CD4-positive, alpha-beta T cell treated with Interleukin-4 for 1 hour (primary cell): ENCODE results near the gene CACNA1B.

Source experiments
- DNase-seq, 2 donors: peaks; one replicate each; pipeline ENCODE4 v3.0.0-alpha.2; 2020 to 2022

Gene CACNA1B

DNA sequence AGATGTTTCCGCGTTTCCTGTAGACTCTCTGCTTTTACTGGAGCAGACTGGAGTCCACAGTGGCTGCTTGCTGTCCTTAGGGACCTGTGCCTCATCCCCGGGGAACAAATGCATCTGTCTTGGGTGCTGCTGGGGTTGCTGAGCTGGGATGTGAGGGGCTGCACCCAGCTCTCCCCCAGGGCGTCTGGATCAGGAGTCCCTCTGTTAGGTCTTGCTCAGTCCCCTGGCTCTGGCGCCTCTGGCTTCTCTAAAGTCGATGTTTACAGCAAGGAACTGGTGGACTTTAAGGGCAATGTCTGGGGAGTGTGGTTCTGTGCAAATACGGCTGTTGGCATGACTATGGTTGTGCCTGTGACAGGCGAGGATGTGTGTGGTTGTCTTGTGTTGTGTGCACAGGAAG is 91.4 kb downstream of the CACNA1B start:
- DNase-seq = no peak

DNA sequence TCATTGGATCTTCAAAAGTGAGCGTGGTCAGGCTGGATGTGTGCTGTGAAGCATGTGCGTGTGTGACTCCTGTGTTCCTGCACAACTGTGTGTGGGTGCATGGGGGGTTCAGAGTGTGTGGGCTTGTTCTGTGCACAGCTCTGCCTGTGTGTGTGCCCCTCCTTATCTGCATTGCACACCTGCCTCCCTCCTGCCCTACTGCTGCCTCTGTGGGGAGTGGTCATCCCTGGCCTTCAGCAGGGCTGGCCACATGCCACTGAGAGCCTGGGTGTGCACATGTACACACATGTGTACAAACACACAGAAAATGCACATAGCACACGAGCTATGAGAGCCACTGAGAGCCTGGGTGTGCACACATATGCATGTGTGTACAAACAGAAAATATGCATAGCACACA is 92.1 kb downstream of the CACNA1B start:
- DNase-seq = no peak

DNA sequence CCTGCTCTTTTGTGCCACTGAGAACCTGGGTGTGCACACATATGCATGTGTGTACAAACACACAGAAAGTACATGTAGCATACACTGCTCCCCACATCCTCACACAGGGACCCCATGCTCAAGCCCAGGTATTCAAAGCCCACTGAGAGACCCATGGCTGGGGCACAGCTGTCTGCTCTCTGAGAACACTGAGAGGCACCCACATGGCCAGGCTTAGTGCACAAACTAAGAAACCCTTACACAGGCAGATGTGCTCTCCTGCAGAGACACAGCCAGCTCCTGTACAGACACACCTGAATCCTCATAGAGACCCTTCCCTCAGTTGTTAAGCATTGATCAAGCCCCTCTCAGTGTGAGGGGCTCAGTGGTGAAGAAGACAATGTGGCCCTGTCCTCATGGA is 92.5 kb downstream of the CACNA1B start:
- DNase-seq = no peak

DNA sequence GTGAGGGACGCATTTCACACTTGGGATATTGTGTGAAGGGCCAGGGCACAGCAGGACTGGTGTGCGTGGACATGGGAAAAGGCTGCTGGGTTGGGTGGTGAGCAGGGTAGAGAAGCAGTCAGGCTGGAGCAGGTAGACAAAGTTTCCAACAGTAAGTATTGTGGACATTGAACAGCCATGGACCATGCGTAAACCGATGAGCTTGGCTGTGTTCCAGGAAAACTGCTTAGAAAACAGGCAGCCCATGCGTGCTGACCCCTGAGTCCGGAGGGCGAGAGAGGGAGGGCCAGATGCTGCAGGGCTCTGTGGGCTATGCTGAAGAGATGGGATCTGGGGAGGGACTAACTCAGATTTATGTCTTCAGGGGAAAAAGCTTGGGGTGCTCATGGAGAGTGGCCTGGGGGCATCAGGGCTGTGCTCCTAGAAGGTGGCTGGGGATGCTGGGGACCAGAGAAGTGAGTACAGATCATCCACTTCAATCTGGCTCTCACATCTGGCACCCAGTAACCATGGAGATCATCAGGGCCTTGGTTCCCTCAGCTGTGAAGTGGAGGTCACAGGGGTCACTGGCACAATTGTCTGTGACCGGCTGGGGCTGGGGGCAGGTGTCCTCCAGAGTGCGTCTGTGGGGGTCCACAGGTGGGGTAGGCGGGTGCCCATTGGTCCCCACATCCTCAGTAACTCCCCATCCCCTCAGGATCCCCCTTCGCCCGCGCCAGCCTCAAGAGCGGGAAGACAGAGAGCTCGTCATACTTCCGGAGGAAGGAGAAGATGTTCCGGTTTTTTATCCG is 93.3 kb downstream of the CACNA1B start:
- DNase-seq = no peak

DNA sequence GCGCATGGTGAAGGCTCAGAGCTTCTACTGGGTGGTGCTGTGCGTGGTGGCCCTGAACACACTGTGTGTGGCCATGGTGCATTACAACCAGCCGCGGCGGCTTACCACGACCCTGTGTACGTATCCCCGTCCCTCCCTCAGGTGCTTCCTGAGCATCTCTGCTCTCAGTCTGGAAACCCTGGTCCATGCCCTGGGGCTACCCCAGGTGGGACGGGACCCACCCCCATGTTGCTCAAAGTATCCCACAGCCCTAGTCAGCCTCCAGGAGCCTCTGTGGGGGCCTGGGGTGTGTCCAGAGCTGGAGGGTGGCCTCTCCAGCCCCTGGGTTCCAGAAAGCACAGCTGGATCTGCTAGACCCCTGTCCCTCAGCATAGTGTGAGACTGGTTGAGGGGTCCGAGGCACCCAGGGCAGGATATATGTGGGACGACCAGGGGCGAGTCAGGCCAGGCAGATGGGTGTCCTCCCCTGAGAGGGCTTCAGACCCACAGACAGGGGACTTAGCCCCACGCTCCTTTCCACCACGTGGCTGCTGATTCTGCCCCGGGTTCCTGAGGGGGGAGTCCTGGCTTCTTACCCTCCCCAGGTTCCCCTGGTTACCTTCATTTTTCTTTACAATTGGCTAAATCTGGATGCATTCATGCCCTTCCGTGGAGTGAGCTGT is 94.0 kb downstream of the CACNA1B start:
- DNase-seq = no peak

DNA sequence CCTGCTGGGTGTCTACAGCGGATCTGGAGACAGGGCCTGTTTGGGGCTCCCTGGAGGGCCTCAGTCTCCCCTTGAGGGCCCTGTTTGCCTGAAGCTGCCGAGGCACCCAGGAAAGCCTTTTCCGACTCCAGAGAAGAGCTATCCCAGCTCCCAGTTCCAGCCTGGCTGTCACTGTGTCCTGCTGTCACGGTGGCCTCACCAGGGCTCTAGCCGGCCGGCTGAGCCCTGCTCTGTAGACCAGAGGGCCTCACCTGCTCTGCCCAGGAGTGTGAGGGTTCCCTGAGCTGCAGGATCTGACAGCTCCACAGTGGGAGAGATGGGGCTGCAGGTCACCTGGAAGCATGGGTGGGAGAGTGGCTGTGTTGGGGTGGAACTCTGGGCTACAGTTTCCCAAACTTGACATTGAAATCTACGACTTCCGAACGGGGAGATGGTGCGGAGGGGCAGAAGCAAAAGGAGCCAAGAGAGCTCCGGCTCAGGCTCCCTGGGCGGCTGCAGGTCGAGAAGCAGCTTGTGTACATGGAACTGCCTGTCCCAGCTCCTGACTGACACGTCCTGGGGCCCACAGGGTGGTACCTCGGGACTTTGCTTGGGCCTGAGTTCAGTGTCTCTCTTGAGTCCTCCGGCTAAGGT is 94.9 kb downstream of the CACNA1B start:
- no peak for DNase-seq

DNA sequence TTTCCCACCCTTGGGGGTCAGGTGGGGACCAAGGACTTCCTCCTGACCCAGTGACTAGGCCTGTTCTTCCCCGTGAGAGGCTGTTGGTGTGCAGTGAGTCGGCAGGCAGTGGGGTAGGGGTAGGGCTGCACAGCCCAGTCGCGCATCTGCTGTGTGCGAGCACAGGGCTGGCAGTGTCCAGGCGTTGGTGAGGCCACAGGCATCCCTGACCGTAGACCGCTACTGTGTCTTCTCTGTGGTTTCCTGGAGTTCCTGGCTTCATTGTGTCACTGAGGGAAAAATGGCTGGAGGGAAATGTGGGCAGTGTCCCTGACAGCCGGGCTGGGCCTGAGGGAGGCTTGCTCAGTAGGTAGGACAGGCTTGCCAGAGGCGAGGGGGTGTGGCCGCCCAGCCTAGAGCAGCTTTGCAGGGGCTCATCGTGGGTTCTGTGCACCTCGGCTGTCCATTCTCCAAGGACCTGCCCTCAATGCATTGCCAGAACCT is 95.4 kb downstream of the CACNA1B start:
- DNase-seq = no peak

DNA sequence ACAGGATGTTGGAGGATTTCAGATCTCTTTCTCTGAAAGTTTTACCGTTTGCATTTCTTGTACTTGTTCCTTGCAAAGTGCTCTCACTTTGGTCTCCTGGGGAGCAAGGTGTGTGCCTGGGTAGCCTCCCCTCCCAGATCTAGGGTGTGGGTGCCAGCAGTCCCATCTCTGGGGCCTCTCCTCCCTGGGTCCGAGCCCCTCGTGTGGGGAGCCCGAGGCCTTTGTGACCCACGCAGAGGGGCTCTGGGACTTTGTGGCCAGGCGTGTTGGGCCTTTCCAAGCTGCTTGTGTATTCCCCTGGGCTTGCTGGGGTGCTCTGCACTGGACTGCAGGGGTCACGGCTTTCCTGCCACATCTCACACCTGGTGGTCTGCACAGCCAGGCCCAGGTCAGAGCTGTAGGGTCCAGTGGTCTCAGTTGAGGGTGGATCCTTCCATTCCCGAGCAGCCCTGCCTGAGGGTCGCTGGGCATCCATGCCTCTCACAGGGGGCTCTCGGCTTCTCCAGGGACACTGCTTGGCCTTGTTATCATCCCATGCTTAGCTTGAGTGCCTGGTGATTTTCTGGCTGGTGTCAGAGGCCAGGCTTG is 96.3 kb downstream of the CACNA1B start:
- DNase-seq = no peak

DNA sequence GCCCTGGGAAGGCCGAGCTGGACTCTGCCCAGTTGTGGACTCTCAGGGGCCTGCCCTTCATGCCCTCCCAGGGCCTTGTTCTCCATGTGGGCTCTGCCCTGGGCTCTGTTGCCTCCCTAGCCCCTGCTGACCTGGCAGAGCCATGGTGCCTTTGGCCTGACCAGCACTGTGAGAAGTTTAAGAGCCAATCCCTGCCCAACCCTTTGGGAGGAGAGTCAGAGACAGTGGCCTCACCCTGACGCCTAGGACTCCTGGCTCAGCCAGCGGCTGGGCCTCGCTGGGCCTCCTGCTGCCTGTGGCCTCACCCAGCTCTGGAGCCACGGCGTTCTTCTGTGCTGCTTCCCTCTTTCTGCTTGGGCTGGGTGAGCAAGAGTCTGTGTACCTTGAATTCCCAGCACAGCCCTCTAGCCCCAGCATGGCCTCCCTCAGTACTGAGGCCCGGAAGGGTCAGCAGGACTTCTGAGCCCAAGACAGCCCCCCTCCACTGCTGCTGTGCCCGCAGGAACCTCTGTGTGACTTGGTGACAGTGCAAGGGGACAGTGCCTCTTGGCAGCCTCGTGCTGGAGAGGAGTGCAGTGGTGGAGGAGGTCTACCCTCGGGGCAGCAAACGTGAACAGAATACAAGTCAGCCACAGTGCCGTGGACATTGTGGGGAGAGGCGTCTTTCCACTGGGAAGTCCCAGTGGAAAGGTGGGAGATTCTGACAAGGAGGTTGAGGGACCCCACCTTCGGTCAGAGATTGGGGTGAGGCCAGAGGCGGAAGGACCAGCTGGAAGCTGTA is 97.4 kb downstream of the CACNA1B start:
- DNase-seq = no peak

DNA sequence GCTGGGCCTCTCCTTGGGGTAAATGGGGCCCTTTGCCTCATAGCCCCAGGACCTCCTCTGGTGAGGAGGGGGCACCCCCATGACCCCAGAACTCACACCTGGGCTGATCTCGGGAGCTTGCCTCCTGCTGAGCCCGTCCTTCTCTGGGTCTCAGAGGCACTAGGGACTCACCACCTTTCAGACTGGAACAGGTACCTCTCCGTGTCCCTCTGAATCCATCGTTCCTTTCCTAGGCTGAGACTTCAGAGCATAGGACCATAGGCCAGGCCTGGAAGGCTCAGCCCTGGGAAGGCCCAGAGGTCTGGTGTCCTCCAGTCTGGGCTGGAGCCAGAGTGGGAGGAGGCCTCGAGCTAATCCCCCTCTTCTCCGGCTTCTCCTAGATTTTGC is 97.9 kb downstream of the CACNA1B start:
- no peak for DNase-seq

DNA sequence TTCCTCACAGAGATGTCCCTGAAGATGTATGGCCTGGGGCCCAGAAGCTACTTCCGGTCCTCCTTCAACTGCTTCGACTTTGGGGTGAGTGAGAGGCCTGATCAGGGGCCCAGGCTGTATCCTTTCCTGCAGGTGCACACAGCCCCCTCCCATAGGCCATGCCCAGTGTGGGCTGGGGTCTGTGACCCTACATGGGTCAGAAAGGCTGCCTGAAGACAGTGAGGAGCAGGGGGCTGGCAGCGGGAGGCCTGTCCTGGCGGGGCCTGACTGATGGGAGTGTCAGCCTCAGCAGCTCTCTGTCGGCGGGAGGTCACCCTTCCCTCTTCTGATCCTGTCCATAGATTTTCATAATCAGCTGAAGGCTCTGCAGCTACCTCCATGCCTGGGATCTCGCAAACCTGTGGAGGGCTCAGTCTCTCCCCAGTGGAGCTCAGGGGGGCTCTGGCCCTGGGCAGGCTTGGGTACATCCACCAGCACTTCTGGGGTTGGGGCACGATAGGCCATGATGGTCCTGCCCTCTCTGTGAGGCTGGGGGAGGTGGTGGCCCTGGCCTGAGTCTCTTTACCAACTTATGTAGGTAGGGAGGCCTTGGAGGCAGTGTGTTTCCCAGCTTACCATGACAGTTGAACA is 98.5 kb downstream of the CACNA1B start:
- DNase-seq = no peak

DNA sequence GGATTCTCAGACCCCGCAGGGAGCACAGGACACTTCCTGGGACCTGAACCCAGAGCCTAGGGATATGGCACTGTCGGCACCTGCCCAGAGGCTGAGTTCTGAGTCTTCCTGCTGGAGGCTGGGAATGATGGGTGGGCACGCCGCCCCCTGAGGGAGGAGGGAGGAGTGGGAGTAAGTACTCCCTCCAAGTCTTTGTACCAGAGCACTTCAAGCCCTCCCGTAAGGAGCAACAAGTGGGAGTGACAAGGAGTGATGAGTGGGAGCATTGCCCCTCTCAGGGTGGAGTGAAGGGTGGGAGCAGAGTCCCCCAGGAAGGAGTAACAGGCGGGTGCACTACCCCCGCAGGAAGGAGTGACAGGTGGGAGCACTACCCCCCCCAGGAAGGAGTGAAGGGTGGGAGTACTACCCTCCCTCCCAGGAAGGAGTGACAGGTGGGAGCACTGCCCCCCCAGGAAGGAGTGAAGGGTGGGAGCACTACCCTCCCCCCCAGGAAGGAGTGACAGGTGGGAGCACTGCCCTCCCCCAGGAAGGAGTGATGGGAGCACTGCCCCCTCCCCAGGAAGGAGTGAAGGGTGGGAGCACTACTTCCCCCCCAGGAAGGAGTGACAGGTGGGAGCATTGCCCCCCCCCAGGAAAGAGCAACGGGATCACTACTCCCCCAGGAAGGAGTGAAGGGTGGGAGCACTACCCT is 100.1 kb downstream of the CACNA1B start:
- no peak for DNase-seq

DNA sequence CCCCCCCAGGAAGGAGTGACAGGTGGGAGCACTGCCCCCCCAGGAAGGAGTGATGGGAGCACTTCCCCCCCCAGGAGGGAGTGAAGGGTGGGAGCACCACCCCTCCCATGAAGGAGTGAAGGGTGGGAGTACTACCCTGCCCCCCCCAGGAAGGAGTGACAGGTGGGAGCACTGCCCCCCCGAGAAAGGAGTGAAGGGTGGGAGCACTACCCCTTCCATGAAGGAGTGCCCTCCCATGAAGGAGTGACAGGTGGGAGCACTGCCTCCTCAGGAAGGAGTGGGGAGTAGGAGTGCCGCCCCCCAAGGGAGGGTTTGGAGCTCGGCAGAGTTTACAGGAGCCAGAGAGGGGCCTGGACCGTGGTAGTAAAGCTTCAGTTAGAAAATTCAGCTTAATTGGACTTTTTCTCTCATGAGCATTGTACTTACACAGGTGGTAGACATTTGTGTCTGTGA is 100.7 kb downstream of the CACNA1B start:
- DNase-seq = no peak

DNA sequence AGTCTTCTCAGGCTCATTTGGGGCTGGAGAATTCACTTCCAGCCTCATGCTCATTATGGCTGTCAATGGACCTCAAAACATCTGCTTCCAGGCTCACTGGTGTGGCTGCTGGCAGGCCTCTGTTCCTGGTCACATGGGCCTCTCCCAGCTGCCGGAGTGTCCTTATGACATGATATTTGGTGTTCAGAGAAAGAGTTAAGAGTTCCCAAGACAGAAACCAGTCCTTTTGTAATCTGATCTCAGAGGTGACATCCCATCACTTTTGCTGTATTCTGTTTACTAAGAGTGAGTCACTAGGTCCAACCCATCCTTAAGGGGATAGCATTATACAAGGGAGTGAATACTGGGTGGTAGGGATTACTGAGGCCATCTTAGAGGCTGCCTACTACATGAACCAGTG is 104.6 kb downstream of the CACNA1B start:
- no peak for DNase-seq

DNA sequence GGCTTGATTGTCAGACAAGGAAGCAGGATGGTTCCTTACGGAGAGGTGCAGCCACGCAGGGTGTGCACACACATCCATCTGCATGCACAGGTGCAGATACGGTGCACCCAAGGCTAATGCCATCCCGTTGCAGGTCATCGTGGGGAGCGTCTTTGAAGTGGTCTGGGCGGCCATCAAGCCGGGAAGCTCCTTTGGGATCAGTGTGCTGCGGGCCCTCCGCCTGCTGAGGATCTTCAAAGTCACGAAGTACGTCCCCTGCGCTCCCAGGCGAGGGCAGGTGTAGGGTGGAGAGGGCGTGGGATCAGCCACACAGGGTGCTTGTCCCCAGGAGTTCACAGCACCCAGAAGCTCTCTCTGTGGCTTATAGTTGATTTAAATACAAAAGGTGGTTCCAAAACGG is 106.4 kb downstream of the CACNA1B start:
- no peak for DNase-seq

DNA sequence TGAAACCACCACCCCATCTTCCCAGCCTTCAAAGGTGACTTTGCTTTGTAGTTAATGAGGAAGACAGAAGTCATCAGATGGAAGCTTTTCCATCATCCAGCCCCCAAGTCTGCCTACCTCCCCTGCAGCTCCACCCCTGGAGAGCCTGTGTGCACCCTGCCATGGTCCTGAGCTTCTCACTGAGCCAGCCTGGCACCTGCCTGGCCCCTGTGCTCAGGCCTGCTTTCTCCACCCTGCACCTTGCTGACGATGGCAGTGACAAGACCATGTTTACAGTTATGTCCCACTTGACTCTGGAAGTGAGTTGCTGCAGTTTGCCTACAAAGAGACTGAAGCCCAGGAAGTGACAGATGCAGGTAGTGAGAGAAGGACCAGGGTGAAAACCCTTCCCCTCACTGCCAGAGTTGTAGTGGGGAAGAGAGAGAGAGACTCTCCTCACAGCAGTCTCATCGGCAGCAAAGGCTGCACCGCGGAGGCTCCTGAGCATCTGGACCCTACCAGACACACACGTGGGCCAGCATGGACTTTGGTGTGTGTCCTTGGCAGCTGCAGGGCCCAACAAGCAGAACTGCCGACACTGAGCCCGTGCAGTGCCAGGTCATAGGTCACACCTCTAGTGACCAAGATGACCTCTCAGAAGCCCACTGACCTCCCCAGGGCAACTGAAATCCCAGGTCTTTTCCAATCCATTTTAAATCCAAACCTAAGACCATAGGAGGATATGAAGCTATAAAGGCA is 107.1 kb downstream of the CACNA1B start:
- no peak for DNase-seq

DNA sequence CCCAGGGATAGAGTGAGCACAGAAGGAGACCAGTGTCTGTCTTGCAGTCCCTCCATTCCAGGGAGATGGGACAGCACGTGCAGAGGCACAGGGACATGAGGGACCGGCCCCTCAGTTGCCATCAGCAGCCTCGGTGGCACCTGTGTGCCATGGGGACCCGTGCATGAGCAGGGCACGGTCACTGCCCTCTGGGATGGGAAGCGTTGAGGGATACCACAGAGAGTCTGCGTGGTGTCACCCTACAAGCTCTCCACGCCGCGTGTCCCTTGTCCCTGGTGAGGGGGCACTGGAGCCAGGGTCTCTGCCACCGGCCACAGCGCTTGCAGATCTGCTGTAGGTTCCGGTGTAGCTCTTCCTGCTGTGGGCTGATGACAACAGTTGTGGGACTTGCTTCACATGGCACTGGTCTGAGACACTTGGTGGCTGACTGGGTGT is 108.1 kb downstream of the CACNA1B start:
- DNase-seq = no peak

DNA sequence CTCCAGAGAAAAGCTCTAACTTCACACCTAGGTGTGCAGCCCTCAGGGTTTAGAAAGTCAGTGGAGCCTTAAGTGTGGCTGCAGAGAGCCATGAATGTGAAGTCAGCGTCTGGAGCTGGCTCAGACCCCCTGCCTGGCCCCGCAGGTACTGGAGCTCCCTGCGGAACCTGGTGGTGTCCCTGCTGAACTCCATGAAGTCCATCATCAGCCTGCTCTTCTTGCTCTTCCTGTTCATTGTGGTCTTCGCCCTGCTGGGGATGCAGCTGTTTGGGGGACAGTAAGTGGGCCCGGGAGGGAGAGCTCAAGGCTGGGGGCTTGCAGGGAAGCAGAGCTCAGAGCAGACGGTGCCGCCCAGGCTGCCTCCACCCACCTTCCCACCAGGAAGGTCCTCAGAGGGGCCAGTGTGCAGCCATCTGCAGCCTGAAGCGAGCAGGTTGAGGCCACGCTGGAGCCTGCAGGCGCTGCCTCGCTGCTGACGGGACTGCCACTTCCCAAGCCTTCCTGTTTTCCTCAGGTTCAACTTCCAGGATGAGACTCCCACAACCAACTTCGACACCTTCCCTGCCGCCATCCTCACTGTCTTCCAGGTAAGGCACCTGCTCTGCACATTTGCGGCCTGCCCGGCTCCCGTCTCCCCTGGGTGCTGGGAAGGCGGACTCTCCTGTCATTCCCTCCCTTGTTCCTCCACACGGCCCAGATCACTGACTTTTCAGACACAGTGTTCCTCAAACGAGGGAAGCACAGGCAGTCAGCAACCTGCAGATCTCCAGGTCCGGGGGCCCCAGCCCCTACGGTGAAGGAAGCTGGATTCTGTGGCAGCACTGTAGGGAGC is 108.9 kb downstream of the CACNA1B start:
- no peak for DNase-seq

DNA sequence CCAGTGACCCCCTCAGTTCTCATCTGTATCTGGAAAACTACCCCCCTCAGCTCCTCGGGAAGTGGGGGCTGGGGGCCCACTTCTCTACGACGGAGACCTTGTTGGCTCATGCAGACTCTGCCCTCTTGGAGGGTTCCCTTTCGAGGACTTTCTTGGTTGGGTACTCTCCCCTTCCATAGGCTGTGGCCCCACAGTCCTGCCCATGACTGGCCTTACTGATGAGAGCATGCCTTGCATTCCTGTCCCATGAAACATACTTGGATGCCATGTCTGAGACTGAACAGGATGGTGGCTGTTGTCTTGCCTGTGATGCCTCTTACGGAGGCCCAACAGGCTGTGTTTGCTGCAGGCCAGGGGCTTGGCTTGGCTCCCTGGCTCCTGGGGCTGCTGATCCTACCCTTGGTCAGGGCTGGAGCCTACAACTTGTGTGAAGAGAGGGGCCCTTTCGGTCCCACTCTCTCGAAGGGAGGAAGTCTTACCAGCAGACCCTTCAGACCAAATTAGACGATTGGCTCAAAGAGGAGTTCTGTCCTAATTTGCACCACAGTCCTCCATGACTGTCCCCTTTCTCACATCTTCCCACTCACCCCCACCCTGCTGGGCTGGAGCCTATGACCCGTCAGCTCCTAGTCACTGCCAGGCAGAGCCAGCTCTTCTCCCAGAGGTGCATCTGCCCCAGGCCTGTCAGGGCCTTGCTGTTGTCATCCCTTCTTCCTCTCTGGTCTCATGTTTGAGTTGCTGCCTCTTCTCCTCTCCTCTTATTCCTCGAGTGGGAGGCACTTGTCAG is 109.9 kb downstream of the CACNA1B start:
- DNase-seq = no peak
